ENCODE measurements around the gene PRKAG2.
A peak's percentile ranks its signal among the peaks of the same experiment; 100 is the strongest.
"Not testable (repeated sequence)": the region's sequence is repeated elsewhere in the genome, so short reads cannot be mapped to it uniquely, and the experiment has no call there.

PRKAG2 gene

GRCh38 chr7:151519765-151520418, 357.0 kb downstream of the PRKAG2 start, which contains the start of gene RHEB:
RHEB (minus strand) TSS chr7:151519895; CDS start chr7:151519511, 384 bp downstream.
- Histone ChIP-seq H3K36me3 (ENCODE audit: low read length) (no peaks in the 10 kb centered on the region), H3F3A (ENCODE audit: insufficient read depth) (peaks cover 3% of the 10 kb centered on the region; the same call in 1 of the 2 replicates), H3K27ac (ENCODE audit: low read depth, low read length) (peak within 1 kb of the TSS; percentile 88), H3K4me3 (ENCODE audit: insufficient read depth, low read length, poor library complexity, severe bottlenecking) (peak within 1 kb of the TSS; percentile 82), H3K27me3 (ENCODE audit: low read length) (no peaks in the 10 kb centered on the region), H2AFZ (ENCODE audit: low read depth, low read length, severe bottlenecking) (peak within 1 kb of the TSS; percentile 97), H3K9ac (ENCODE audit: low read length) (peak within 1 kb of the TSS; percentile 87), H3K4me2 (ENCODE audit: low read depth, low read length, poor library complexity, severe bottlenecking) (peak within 1 kb of the TSS; percentile 58), H4K20me1 (ENCODE audit: low read depth, low read length) (peaks cover 22% of the 10 kb centered on the region), H3K79me2 (ENCODE audit: insufficient read depth, low read length) (peaks cover 40% of the 10 kb centered on the region), H3K9me2 (replicated peaks; ENCODE audit: insufficient read depth, low read length) (no peaks in the 10 kb centered on the region), H3K9me3 (ENCODE audit: insufficient read depth, low read length) (no peaks in the 10 kb centered on the region)
- no peak for TF ChIP-seq CTCF (IDR thresholded peaks at IDR 0.05; ENCODE audit: insufficient read depth, low read length, poor library complexity, severe bottlenecking)

- Histone ChIP-seq H3K27ac (ENCODE audit: low read depth, low read length) (peak overlapping the region; percentile 88), H3K79me2 (ENCODE audit: insufficient read depth, low read length) (peaks cover 48% of the 10 kb centered on the region), H3K4me3 (ENCODE audit: insufficient read depth, low read length, poor library complexity, severe bottlenecking) (peak overlapping the region; percentile 82), H3K9ac (ENCODE audit: low read length) (peak overlapping the region; percentile 87), H3K4me2 (ENCODE audit: low read depth, low read length, poor library complexity, severe bottlenecking) (peak overlapping the region; percentile 58), H4K20me1 (ENCODE audit: low read depth, low read length) (peaks cover 29% of the 10 kb centered on the region)
- not testable (repeated sequence) for H3K9me3 ChIP-seq (ENCODE audit: insufficient read depth, low read length); H3K27me3 ChIP-seq (ENCODE audit: low read length); H3F3A ChIP-seq (ENCODE audit: insufficient read depth); H3K9me2 ChIP-seq (replicated peaks; ENCODE audit: insufficient read depth, low read length); H2AFZ ChIP-seq (ENCODE audit: low read depth, low read length, severe bottlenecking); H3K36me3 ChIP-seq (ENCODE audit: low read length)
Observed at GRCh38 chr7:151518947-151519764, 357.8 kb downstream of the PRKAG2 start.

- peaks cover 56% of the 10 kb centered on the region for H3K79me2 ChIP-seq (ENCODE audit: insufficient read depth, low read length)
- no peaks in the 10 kb centered on the region for H3K9me3 ChIP-seq (ENCODE audit: insufficient read depth, low read length)
- H3K27ac ChIP-seq (ENCODE audit: low read depth, low read length), result peak overlapping the region; percentile 88
- peak overlapping the region; percentile 58 for H3K4me2 ChIP-seq (ENCODE audit: low read depth, low read length, poor library complexity, severe bottlenecking)
- H3K4me3 ChIP-seq (ENCODE audit: insufficient read depth, low read length, poor library complexity, severe bottlenecking), result peak overlapping the region; percentile 82
- peak overlapping the region; percentile 87 for H3K9ac ChIP-seq (ENCODE audit: low read length)
- no peaks in the 10 kb centered on the region for H3K9me2 ChIP-seq (replicated peaks; ENCODE audit: insufficient read depth, low read length)
- no peak overlapping the region for H2AFZ ChIP-seq (ENCODE audit: low read depth, low read length, severe bottlenecking)
- no peaks in the 10 kb centered on the region for H3K36me3 ChIP-seq (ENCODE audit: low read length)
- TF ChIP-seq EZH2phosphoT487 (conservative IDR thresholded peaks at IDR 0.05; ENCODE audit: low read length) (no peak), CTCF (IDR thresholded peaks at IDR 0.05; ENCODE audit: insufficient read depth, low read length, poor library complexity, severe bottlenecking) (no peak)
- peaks cover 3% of the 10 kb centered on the region; the same call in 1 of the 2 replicates for H3F3A ChIP-seq (ENCODE audit: insufficient read depth)
- H4K20me1 ChIP-seq (ENCODE audit: low read depth, low read length), result peaks cover 36% of the 10 kb centered on the region
- no peaks in the 10 kb centered on the region for H3K27me3 ChIP-seq (ENCODE audit: low read length)
Observed at GRCh38 chr7:151518105-151518946, 358.6 kb downstream of the PRKAG2 start.
